Prostate gland (tissue), 2 donors: ENCODE data around the gene AFAP1.

ENCODE experiments used
- CTCF ChIP-seq, 4 experiments: fragments of 200-600 bp in 2 of 4; fragments of 450-650 bp in 2 of 4; sonication (generic) in 2 of 4; IDR thresholded peaks; 1 replicate in 3 of 4; 2 replicates in 1 of 4; pipeline ENCODE4 v1.5.1; 2016 to 2019; ENCODE audit warnings: antibody characterized with exemption in 4 of 4, mild to moderate bottlenecking in 2 of 4, moderate library complexity in 2 of 4
- POLR2A ChIP-seq: fragments of 450-650 bp; IDR thresholded peaks from one replicate; pipeline ENCODE4 v1.6.1; 2016; ENCODE audit warnings: antibody characterized with exemption, mild to moderate bottlenecking

- TF ChIP-seq CTCF (IDR thresholded peaks at IDR 0.05) (no peak), POLR2A (no peak)
These were observed 109.7 kb downstream of the AFAP1 start for GRCh38 chr4:7829652-7830580.
